ENCODE results near the gene SCN11A.

- TF ChIP-seq CTCF (IDR thresholded peaks at IDR 0.05; ENCODE audit: low read length) (peak; percentile 70), EZH2 (IDR thresholded peaks at IDR 0.05; ENCODE audit: borderline replicate concordance, low read length) (no peak)
These were observed 13.5 kb upstream of the SCN11A start for GRCh38 chr3:39065197-39065596.

Measured in OCI-LY1 (cell line).